CD4-positive, alpha-beta memory T cell (primary cell): Measurements from ENCODE around the gene SYT17. TPM values are rescaled to one million over a fixed set of nuclear protein-coding genes. Genes with fewer than 3 reads are reported as not detected.
A peak's percentile ranks its signal among the peaks of the same experiment; 100 is the strongest.

Experiments
- CTCF ChIA-PET: fragments of 350-600 bp; sonication (Branson Sonifier 250); formaldehyde crosslinking; loops from one replicate; lab custom pipeline; 2021; ENCODE audit warnings: inconsistent platforms; ENCODE audit not compliant: partially characterized antibody; lab: Charles Lee
- POLR2A ChIA-PET: fragments of 350-600 bp; sonication (Branson Sonifier 250); formaldehyde crosslinking; loops from one replicate; lab custom pipeline; 2021; ENCODE audit not compliant: partially characterized antibody; lab: Charles Lee
- DNase-seq, 5 donors: peaks; one replicate each; pipeline versions ENCODE4 v3.0.0 to v3.0.0-alpha.2; 2020 to 2022; ENCODE audit warnings: mixed read lengths in 1 of 5
- H3K27ac ChIP-seq: one replicate; pipeline ENCODE4 v1.7.0; 2013; ENCODE audit warnings: low read depth, low read length
- H3K27me3 ChIP-seq: 2 replicates; pipeline ENCODE4 v1.7.0; 2013; ENCODE audit warnings: mild to moderate bottlenecking, low read length, moderate library complexity; ENCODE audit not compliant: insufficient read depth
- H3K36me3 ChIP-seq: 2 replicates; pipeline ENCODE4 v1.7.0; 2013; ENCODE audit warnings: mild to moderate bottlenecking, low read length, moderate library complexity; ENCODE audit not compliant: insufficient read depth
- H3K4me1 ChIP-seq: 2 replicates; pipeline ENCODE4 v1.7.0; 2013; ENCODE audit warnings: mild to moderate bottlenecking, low read length, moderate library complexity; ENCODE audit not compliant: insufficient read depth
- H3K4me3 ChIP-seq, 2 donors: one replicate each; pipeline ENCODE4 v1.7.0; 2013; ENCODE audit warnings: low read length in 2 of 2, mild to moderate bottlenecking in 1 of 2
- H3K9me3 ChIP-seq, 2 donors: one replicate each; pipeline ENCODE4 v1.7.0; 2013; ENCODE audit warnings: low read length in 2 of 2, control low read depth in 1 of 2; ENCODE audit not compliant: control insufficient read depth in 1 of 2
- H3K27ac Mint-ChIP-seq, 7 donors: one replicate each; pipeline ENCODE4 v1.8.0; 2020 to 2021; ENCODE audit warnings: mixed read lengths in 7 of 7, mild to moderate bottlenecking in 6 of 7, inconsistent platforms in 3 of 7, moderate library complexity in 3 of 7
- H3K27me3 Mint-ChIP-seq, 2 donors: one replicate each; pipeline ENCODE4 v1.8.0; 2020 to 2021; ENCODE audit warnings: mixed read lengths in 2 of 2
- H3K36me3 Mint-ChIP-seq, 2 donors: one replicate each; pipeline ENCODE4 v1.8.0; 2020 to 2021; ENCODE audit warnings: mixed read lengths in 2 of 2, inconsistent platforms in 1 of 2, mild to moderate bottlenecking in 1 of 2
- H3K4me1 Mint-ChIP-seq, 4 donors: one replicate each; pipeline ENCODE4 v1.8.0; 2020 to 2021; ENCODE audit warnings: mixed read lengths in 4 of 4, mild to moderate bottlenecking in 1 of 4
- H3K4me3 Mint-ChIP-seq, 8 donors: one replicate each; pipeline ENCODE4 v1.8.0; 2020 to 2021; ENCODE audit warnings: mixed read lengths in 8 of 8, mild to moderate bottlenecking in 7 of 8, moderate library complexity in 6 of 8, inconsistent platforms in 3 of 8
- H3K9me3 Mint-ChIP-seq, 8 donors: one replicate each; pipeline ENCODE4 v1.8.0; 2020 to 2021; ENCODE audit warnings: mixed read lengths in 8 of 8, mild to moderate bottlenecking in 5 of 8, inconsistent platforms in 3 of 8, moderate library complexity in 1 of 8
- intact Hi-C: fragments of 100-400 bp; cut with micrococcal nuclease; formaldehyde crosslinking; loops from one replicate; pipeline ENCODE4 v1.15.1; 2023
- polyA plus RNA-seq, 2 donors: library from polyadenylated mRNA; unstranded; fragments of 300-500 nt; fragmentation: Illumina TruSeq; gene quantifications; one replicate each; pipeline ENCODE4 v1.2.3, GENCODE V29; 2021
- total RNA-seq, 2 experiments: library from RNA; stranded (reverse); gene quantifications; one replicate each; pipeline ENCODE4 v1.2.3, GENCODE V29; 2021

The SYT17 gene
- total and polyA plus RNA-seq, 4 experiments from 2014 or later = not detected

DNA sequence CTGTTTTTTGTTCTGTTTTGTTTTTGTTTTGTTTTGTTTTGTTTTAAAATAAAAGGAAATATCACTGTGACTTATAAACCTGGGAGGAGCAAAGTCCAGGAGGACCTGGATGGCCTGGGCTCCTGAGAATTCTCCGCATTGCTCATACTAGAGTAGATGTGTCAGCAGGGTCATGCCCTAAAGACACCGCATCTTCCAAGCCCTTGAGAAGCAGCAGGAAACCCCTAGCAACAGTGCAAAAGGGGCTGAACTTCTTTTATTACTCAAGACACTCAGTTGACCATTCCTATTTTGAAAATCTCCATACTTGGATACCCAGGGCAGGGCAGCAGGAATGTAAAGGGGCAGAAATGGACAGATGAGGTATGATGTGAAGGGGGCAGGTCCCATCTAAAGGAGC, 51.8 kb downstream of the SYT17 start:
- Mint-ChIP-seq H3K9me3 (peaks cover 0 to 9% (median 7%) of the 10 kb centered on the region in 8 donors), H3K36me3 (no peaks in the 10 kb centered on the region), H3K4me3 (no peak overlapping the region), H3K4me1 (no peaks in the 10 kb centered on the region), H3K27ac (no peak overlapping the region), H3K27me3 (peaks cover 3 to 5% of the 10 kb centered on the region in 2 donors)
- H3K4me3 ChIP-seq = no peak overlapping the region
- no peaks in the 10 kb centered on the region for H3K36me3 ChIP-seq
- H3K4me1 ChIP-seq = no peaks in the 10 kb centered on the region
- H3K9me3 ChIP-seq = no peaks in the 10 kb centered on the region
- intact Hi-C loops = no loop called here
- no peaks in the 10 kb centered on the region for H3K27me3 ChIP-seq
- no peak for DNase-seq
- no peak overlapping the region for H3K27ac ChIP-seq
- CTCF ChIA-PET = no interaction called here
- POLR2A ChIA-PET = no interaction called here

DNA sequence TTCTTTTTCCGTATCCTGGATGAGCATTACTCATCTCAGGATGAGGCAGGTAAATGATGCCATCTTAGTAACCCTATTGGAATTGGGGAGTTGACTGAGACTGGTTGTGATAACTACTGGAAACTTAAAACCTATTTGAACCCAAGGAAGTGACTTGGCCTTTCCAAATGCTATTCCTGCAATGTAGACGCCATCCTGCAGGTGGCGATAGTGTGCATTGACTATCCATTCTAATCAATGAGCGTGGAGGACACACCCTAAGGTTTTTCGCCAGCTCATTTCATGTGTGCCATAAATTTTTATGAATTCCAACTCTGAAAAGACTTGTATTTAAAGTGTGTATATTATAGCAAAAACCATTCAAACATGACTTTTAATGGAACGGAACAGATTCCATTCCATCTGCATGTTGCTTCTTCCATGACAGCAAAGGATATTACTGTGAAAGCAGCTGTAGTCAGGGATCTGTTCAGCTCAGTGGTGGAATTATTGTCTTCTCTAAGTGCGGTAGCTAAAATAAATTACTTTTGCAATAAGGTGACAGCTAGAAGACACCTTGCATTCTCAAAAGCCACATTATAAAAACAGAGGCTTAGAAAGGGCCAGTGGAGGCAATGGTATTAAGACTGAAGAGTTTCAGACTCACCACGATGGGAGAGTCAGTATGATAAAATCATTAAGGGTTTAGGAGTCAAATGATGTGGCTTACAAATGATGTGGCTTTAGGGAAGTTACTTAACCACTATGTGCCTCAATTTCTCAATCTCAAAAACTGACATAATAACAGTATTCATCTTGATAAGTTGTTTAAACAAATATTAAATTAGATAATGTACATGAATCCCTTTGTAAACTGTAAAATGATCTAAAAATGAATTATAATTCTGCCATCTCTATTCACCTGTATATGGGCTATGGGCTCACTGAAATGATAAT, 55.5 kb downstream of the SYT17 start:
- Histone ChIP-seq H3K27ac (no peak overlapping the region), H3K9me3 (no peaks in the 10 kb centered on the region), H3K36me3 (no peaks in the 10 kb centered on the region), H3K4me3 (no peak overlapping the region), H3K4me1 (no peaks in the 10 kb centered on the region), H3K27me3 (no peaks in the 10 kb centered on the region)
- Mint-ChIP-seq H3K4me3 (no peak overlapping the region), H3K9me3 (peaks cover 0 to 25% (median 4%) of the 10 kb centered on the region in 8 donors), H3K27ac (no peak overlapping the region), H3K4me1 (no peaks in the 10 kb centered on the region), H3K36me3 (no peaks in the 10 kb centered on the region), H3K27me3 (peaks cover 1 to 3% of the 10 kb centered on the region in 2 donors)
- ChIA-PET POLR2A (no interaction called here), CTCF (no interaction called here)
- DNase-seq = peak in 1 of 5 donors; percentile 4
- intact Hi-C loops = no loop called here

DNA sequence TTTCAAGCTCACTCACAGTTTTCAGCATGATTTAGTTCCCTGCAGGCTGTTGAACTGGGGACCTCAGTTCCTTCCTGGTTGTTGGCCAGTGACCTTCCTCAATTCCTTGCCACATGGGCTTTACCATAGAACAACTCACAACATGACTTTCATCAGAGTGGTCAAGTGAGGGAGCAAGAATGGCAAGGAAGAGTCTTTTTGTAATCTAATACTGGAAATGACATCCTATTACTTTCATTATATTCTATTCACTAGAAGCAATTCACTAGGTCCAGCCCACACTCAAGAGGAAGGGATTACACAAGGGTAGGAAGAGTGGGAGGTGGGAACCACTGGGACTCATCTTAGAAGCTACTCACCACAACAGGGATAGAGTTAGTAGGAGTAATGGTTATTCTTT, 57.6 kb downstream of the SYT17 start:
- Mint-ChIP-seq H3K27ac (no peak overlapping the region), H3K27me3 (no peaks in the 10 kb centered on the region), H3K4me1 (no peaks in the 10 kb centered on the region), H3K36me3 (no peaks in the 10 kb centered on the region), H3K4me3 (no peak overlapping the region), H3K9me3 (peaks cover 0 to 25% (median 3%) of the 10 kb centered on the region in 8 donors)
- intact Hi-C loops = no loop called here
- no peak for DNase-seq
- no peaks in the 10 kb centered on the region for H3K36me3 ChIP-seq
- no peaks in the 10 kb centered on the region for H3K9me3 ChIP-seq
- no peak overlapping the region for H3K27ac ChIP-seq
- H3K4me1 ChIP-seq = no peaks in the 10 kb centered on the region
- H3K27me3 ChIP-seq = no peaks in the 10 kb centered on the region
- ChIA-PET POLR2A (no interaction called here), CTCF (interaction anchor here (1.1 kb wide), 1 partner anchor 139 kb away, joined by 3 read pairs; no protein-coding TSS in a partner anchor)
- no peak overlapping the region for H3K4me3 ChIP-seq

DNA sequence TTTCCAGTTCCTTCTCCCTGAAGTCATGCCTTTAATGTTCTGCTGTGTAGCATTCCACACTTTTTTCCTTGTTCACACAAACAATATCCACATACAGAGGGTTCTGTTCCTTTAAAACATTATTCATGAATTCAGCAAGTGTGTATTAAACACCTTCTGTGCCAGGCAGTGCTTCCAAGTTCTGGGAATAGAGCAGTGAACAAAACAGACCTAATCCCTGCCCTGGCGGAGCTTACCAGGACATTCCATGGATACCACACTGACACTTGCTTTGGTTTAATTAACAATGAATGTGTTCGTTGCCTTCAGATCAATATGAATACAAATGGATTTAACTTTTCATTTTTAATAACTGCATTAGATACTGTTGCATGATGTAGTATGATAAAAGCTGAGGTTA, 59.6 kb downstream of the SYT17 start:
- no peaks in the 10 kb centered on the region for H3K4me1 ChIP-seq
- no peaks in the 10 kb centered on the region for H3K27me3 ChIP-seq
- H3K4me1 Mint-ChIP-seq = no peaks in the 10 kb centered on the region
- H3K4me3 ChIP-seq = no peak overlapping the region
- H3K9me3 Mint-ChIP-seq = peaks cover 2 to 23% (median 3%) of the 10 kb centered on the region in 8 donors
- intact Hi-C loops = no loop called here
- H3K27ac Mint-ChIP-seq = no peak overlapping the region
- H3K27ac ChIP-seq = no peak overlapping the region
- H3K4me3 Mint-ChIP-seq = no peak overlapping the region
- H3K36me3 ChIP-seq = no peaks in the 10 kb centered on the region
- H3K27me3 Mint-ChIP-seq = peaks cover 4% of the 10 kb centered on the region in 2 donors
- no peak for DNase-seq
- no peaks in the 10 kb centered on the region for H3K36me3 Mint-ChIP-seq
- ChIA-PET CTCF (no interaction called here), POLR2A (no interaction called here)
- H3K9me3 ChIP-seq = no peaks in the 10 kb centered on the region

DNA sequence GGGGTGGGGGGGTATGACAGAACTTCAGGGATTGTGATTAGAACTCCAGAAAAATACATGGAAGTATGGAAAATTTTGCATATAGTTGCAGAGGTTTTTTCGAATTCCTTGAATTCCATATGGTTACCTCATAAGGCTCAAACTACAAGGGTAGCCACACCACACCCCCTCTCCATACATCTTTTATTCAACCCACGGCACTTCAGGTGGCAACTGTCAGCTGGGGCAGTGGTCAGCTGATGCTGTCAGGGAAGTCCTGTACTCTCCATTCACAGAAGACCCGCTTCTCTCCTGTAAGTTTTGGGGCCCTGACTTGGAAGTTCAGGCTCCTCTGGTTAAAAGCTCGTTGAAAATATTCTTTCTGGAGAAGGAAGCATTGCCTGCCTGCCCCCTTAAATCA, 60.0 kb downstream of the SYT17 start:
- Mint-ChIP-seq H3K27me3 (peaks cover 4% of the 10 kb centered on the region in 2 donors), H3K4me3 (no peak overlapping the region), H3K4me1 (no peaks in the 10 kb centered on the region), H3K9me3 (peaks cover 2 to 23% (median 3%) of the 10 kb centered on the region in 8 donors), H3K36me3 (no peaks in the 10 kb centered on the region), H3K27ac (no peak overlapping the region)
- Histone ChIP-seq H3K4me1 (no peaks in the 10 kb centered on the region), H3K27me3 (no peaks in the 10 kb centered on the region), H3K36me3 (no peaks in the 10 kb centered on the region), H3K4me3 (no peak overlapping the region), H3K9me3 (no peaks in the 10 kb centered on the region), H3K27ac (no peak overlapping the region)
- intact Hi-C loops = no loop called here
- POLR2A ChIA-PET = no interaction called here
- CTCF ChIA-PET = interaction anchor here (0.6 kb wide), 1 partner anchor 232 kb away, joined by 3 read pairs; no protein-coding TSS in a partner anchor
- no peak for DNase-seq

DNA sequence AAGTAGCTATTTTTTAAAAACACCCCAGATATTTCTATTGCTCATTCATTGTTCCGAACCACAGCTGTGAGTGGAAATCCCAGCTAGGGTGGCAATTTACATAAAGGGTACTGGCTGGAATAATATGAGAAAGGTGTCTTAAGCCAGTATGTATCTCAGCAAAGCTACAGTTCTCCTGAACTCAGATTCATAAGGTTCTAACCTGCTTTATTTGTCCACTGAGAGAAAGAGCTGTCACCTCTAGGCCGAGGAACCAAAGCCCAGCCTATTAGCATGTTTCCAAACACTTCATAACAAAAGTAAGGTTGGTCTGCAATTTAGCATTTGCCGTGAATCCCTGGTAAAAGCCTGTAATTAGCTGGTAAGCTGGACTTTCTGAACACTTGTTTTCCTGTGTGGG, 60.5 kb downstream of the SYT17 start:
- peaks cover 4% of the 10 kb centered on the region in 2 donors for H3K27me3 Mint-ChIP-seq
- H3K27ac Mint-ChIP-seq = no peak overlapping the region
- intact Hi-C loops = no loop called here
- Histone ChIP-seq H3K27ac (no peak overlapping the region), H3K36me3 (no peaks in the 10 kb centered on the region), H3K4me1 (no peaks in the 10 kb centered on the region), H3K9me3 (no peaks in the 10 kb centered on the region), H3K27me3 (no peaks in the 10 kb centered on the region), H3K4me3 (no peak overlapping the region)
- CTCF ChIA-PET = interaction anchor here (0.6 kb wide), 1 partner anchor 231 kb away, joined by 3 read pairs; no protein-coding TSS in a partner anchor
- no peaks in the 10 kb centered on the region for H3K4me1 Mint-ChIP-seq
- H3K9me3 Mint-ChIP-seq = peaks cover 2 to 23% (median 3%) of the 10 kb centered on the region in 8 donors
- no peaks in the 10 kb centered on the region for H3K36me3 Mint-ChIP-seq
- POLR2A ChIA-PET = no interaction called here
- DNase-seq = no peak
- no peak overlapping the region for H3K4me3 Mint-ChIP-seq

DNA sequence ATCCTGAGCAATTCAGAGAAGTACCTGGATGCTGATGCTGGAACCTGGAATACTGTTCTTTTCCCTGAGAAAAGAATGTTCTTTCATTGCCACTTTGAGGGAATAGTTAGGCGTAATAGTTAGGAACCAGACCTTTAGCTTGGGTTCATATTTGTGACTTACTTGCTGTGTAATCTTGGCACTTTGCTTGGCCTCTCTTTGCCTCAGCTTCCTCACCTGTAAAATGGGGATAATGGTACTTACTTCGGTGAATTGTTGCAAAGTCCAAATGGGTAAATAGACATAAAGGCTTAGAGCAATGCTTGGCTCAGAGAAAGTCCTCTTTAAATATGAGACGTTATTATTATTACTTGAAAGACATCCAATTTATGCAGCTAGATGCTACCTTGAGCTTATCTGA, 62.5 kb downstream of the SYT17 start:
- DNase-seq = no peak
- ChIA-PET CTCF (no interaction called here), POLR2A (no interaction called here)
- Histone ChIP-seq H3K27ac (no peak overlapping the region), H3K9me3 (peaks cover 0 to 9% of the 10 kb centered on the region in 2 donors), H3K4me3 (no peak overlapping the region), H3K36me3 (no peaks in the 10 kb centered on the region), H3K27me3 (no peaks in the 10 kb centered on the region), H3K4me1 (no peaks in the 10 kb centered on the region)
- H3K4me1 Mint-ChIP-seq = no peaks in the 10 kb centered on the region
- H3K27me3 Mint-ChIP-seq = peaks cover 4% of the 10 kb centered on the region in 2 donors
- no peaks in the 10 kb centered on the region for H3K36me3 Mint-ChIP-seq
- H3K9me3 Mint-ChIP-seq = peaks cover 0 to 29% (median 12%) of the 10 kb centered on the region in 8 donors
- H3K4me3 Mint-ChIP-seq = no peak overlapping the region
- intact Hi-C loops = no loop called here
- no peak overlapping the region for H3K27ac Mint-ChIP-seq
